Endothelial cell (in vitro differentiated cells): ENCODE results near the gene EFNB1. TPM values are rescaled to one million over a fixed set of nuclear protein-coding genes. Genes with fewer than 3 reads are reported as not detected.

Source experiments
- DNase-seq: peaks from one replicate; pipeline ENCODE4 v3.0.0; 2021; ENCODE audit warnings: low spot score
- H3K27ac Mint-ChIP-seq: one replicate; pipeline ENCODE4 v1.8.0; 2021; ENCODE audit warnings: mixed read lengths, inconsistent platforms; ENCODE audit not compliant: unreplicated experiment
- H3K27me3 Mint-ChIP-seq: one replicate; pipeline ENCODE4 v1.8.0; 2021; ENCODE audit warnings: mild to moderate bottlenecking, moderate library complexity, mixed read lengths, inconsistent platforms; ENCODE audit not compliant: unreplicated experiment
- H3K36me3 Mint-ChIP-seq: one replicate; pipeline ENCODE4 v1.8.0; 2021; ENCODE audit warnings: mild to moderate bottlenecking, low read depth, mixed read lengths, inconsistent platforms; ENCODE audit not compliant: unreplicated experiment
- H3K4me1 Mint-ChIP-seq: one replicate; pipeline ENCODE4 v1.8.0; 2021; ENCODE audit warnings: mild to moderate bottlenecking, mixed read lengths, inconsistent platforms; ENCODE audit not compliant: unreplicated experiment
- H3K4me3 Mint-ChIP-seq: one replicate; pipeline ENCODE4 v1.8.0; 2021; ENCODE audit warnings: mild to moderate bottlenecking, mixed read lengths, inconsistent platforms; ENCODE audit not compliant: unreplicated experiment
- H3K9me3 Mint-ChIP-seq: one replicate; pipeline ENCODE4 v1.8.0; 2021; ENCODE audit warnings: mixed read lengths, inconsistent platforms; ENCODE audit not compliant: unreplicated experiment
- total RNA-seq: library from RNA; stranded (reverse); fragmentation: NEBNext Ultra II Directional; extraction: Animal tissue kit (Norgen Biotek cat#: 25700); gene quantifications from one replicate; pipeline ENCODE4 v1.2.1, GENCODE V29; 2021; ENCODE audit not compliant: unreplicated experiment
- TF ChIP-seq, protein P1 (sequence below): fragments of 200-600 bp; sonication (generic); IDR thresholded peaks from one replicate; pipeline ENCODE4 v1.5.0; 2021; ENCODE audit warnings: antibody characterized with exemption; ENCODE audit not compliant: unreplicated experiment

Gene EFNB1
- total RNA-seq, 1 donor from 2014 or later: 7.8 TPM

DNA sequence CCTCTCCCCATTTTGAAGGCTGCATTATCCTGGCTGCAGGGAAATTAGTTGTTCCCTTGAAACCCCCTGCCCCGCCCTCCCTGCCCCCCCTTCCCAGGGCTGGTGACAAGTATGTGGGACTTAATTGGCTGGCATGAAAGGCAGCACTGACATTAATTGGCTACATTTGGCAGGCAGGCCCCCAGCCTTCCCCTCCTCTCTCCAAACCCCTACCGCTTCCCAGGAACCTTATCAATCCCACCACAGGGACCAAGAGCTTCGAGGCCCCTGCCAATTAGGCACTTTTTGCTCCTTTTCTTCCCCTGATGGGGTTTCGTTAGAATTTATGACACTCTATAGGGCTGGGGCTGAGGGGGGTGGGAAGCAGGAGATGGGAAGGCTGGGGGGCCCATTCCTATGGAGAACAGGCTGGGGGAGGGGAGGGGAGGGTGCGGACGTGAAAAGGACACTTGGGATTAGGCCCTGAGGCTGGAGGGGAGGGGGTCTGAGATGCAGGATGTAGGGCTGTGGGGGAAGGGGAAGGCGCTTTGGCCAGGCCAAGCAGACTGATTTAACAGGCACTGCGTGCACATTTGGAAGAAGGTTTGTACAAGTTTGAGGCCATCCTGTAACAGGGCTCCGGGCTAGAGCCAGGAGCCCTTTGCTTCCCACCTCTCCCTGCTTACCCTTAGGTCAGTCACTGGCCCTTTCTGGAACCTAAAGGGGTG is 52.2 kb downstream of the EFNB1 start:
- Mint-ChIP-seq H3K36me3 (no peaks in the 10 kb centered on the region), H3K4me1 (no peaks in the 10 kb centered on the region), H3K4me3 (no peak overlapping the region), H3K27me3 (peaks cover 6% of the 10 kb centered on the region), H3K27ac (no peak overlapping the region), H3K9me3 (no peaks in the 10 kb centered on the region)
- TF ChIP-seq, protein P1, sequence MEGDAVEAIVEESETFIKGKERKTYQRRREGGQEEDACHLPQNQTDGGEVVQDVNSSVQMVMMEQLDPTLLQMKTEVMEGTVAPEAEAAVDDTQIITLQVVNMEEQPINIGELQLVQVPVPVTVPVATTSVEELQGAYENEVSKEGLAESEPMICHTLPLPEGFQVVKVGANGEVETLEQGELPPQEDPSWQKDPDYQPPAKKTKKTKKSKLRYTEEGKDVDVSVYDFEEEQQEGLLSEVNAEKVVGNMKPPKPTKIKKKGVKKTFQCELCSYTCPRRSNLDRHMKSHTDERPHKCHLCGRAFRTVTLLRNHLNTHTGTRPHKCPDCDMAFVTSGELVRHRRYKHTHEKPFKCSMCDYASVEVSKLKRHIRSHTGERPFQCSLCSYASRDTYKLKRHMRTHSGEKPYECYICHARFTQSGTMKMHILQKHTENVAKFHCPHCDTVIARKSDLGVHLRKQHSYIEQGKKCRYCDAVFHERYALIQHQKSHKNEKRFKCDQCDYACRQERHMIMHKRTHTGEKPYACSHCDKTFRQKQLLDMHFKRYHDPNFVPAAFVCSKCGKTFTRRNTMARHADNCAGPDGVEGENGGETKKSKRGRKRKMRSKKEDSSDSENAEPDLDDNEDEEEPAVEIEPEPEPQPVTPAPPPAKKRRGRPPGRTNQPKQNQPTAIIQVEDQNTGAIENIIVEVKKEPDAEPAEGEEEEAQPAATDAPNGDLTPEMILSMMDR: no peak
- no peak for DNase-seq

DNA sequence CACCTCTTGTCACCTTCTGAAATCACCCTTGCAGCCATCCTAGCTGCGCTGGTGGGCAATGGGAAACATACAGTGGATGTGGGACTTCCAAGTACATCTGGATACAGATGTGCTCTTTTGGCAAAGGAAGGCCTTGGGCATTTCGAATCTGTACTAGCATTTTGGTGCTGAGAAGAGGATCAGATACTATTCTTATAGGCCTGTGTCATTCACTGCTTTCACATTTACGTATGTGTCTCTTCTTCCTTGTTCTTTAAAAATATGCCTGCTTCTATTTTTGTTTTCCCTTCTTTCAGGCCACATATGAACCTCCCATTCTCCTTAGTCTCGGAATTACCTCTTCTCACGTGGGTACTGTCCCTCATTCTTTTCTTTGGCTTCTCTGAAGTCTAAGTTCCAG is 53.1 kb downstream of the EFNB1 start:
- no peak overlapping the region for H3K27ac Mint-ChIP-seq
- H3K9me3 Mint-ChIP-seq: no peaks in the 10 kb centered on the region
- DNase-seq: no peak
- peaks cover 6% of the 10 kb centered on the region for H3K27me3 Mint-ChIP-seq
- H3K4me3 Mint-ChIP-seq: no peak overlapping the region
- H3K4me1 Mint-ChIP-seq: no peaks in the 10 kb centered on the region
- TF ChIP-seq, protein P1: no peak
- no peaks in the 10 kb centered on the region for H3K36me3 Mint-ChIP-seq

DNA sequence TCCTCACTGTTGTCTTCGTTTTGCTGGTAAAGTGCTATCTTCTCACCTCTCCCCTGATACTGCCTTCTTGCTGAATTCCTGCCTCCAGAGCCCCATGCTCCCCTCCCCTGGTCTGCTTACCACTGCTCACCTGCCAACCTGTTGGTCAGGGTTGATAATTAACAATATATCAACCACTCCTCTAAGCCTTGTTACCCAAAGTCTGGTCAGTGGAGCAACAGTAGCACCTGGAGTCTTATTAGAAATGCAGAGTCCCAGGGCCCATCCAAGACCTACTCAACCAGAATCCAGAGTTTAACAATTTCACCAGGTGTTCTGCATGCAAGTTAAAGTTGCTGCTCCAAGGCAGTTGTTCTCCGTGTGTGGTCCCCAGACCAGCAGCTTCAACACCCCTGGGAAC is 55.0 kb downstream of the EFNB1 start:
- Mint-ChIP-seq H3K27me3 (peaks cover 2% of the 10 kb centered on the region), H3K4me1 (no peaks in the 10 kb centered on the region), H3K36me3 (no peaks in the 10 kb centered on the region), H3K9me3 (no peaks in the 10 kb centered on the region), H3K4me3 (no peak overlapping the region), H3K27ac (no peak overlapping the region)
- TF ChIP-seq, protein P1: no peak
- no peak for DNase-seq

DNA sequence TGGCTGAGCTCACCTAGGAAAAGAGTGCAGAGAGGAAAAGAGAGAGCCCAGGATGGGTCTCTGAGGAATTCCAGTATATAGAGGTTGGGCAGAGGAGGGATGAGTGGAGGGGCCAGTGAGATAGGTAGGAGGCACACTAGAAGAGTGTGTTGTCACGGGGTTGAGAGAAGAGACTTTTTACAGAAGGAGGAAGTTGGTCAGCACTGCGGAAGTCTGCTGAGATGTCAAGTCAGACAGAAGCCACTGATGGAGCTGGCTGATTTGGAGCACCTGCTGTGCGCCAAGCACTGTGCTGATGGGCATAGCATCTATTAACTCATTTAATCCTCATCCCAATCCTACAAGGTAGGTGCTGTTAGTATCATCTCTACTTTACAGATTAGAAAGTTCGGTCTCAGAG is 60.4 kb downstream of the EFNB1 start:
- DNase-seq: no peak
- Mint-ChIP-seq H3K9me3 (no peaks in the 10 kb centered on the region), H3K4me3 (no peak overlapping the region), H3K4me1 (peaks cover 5% of the 10 kb centered on the region), H3K36me3 (no peaks in the 10 kb centered on the region), H3K27me3 (no peaks in the 10 kb centered on the region), H3K27ac (no peak overlapping the region)
- TF ChIP-seq, protein P1: no peak

Other genes starting within 250 kb of the EFNB1 start
- gene STARD8, start 181.4 kb upstream of the EFNB1 start, total RNA-seq: 82.7 TPM